Measurements from ENCODE around the gene PRKAG3.

DNA sequence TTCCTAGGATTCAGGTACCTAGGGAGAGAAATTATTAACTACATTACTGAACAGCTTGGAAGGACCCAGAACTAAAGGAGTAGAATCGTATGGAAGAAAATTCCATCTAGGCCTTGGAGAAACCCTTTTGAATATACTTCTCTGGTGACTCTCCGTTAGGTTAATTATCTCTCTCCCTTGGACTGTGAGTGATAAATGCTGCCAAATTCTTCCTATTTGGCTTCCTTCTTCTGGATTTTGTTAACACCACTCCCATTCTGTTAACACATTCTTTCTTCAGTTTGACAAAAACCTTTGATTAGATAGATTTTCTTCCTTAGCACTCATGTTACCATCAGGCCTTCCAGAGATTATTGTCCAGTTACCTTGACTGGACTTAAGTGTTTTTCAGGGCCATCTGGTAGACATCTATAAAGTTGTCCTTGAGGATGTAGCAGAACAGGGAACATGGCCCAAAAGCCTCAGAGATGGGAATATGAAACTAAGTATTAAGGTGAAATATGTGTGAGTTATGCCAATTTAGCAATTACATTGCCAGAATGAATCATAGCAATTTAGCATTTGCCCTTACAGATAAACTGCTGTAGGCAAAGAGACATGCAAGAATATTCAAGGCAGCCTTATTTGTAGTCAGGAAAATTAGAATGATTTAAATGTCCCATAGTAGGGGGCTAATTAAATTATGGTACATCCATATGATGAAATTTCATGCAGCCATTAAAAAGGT is 42.9 kb downstream of the PRKAG3 start:
- no peak for TF ChIP-seq POLR2AphosphoS5 (IDR thresholded peaks at IDR 0.05; ENCODE audit: borderline replicate concordance, low read depth, low read length)
- TF ChIP-seq EZH2 (IDR thresholded peaks at IDR 0.05) = no peak
- TF ChIP-seq FOXP2 (optimal IDR thresholded peaks at IDR 0.05; ENCODE audit: control extremely low read depth, extremely low read length, insufficient read depth) = no peak
